AG04450 (cell line): ENCODE results near the gene LCN12. TPM values are rescaled to one million over a fixed set of nuclear protein-coding genes. Genes with fewer than 3 reads are reported as not detected.

ENCODE experiments used
- CTCF ChIA-PET: fragments of 300-600, 350-600 bp; formaldehyde crosslinking; extraction: SDS; loops from one replicate; lab custom pipeline; 2022; ENCODE audit warnings: antibody characterized with exemption, inconsistent platforms; lab: Charles Lee
- POLR2A ChIA-PET: fragments of 350-600 bp; formaldehyde crosslinking; extraction: SDS; loops from one replicate; lab custom pipeline; 2021; ENCODE audit warnings: antibody characterized with exemption, inconsistent platforms; lab: Yijun Ruan, JAX
- DNase-seq: peaks from one replicate; pipeline ENCODE4 v3.0.0-alpha.2; 2011; ENCODE audit warnings: low read depth, low spot score
- H3K27ac ChIP-seq: one replicate; pipeline ENCODE4 v1.5.1; 2012; ENCODE audit warnings: low read depth, low read length, control low read depth
- H3K27me3 ChIP-seq: one replicate; pipeline ENCODE4 v1.6.0; 2012; ENCODE audit warnings: low read length; ENCODE audit not compliant: control insufficient read depth, insufficient read depth
- H3K4me3 ChIP-seq: 2 replicates; pipeline ENCODE4 v1.5.1; 2011; ENCODE audit warnings: mild to moderate bottlenecking, low read depth, low read length, control low read depth
- H3K9me3 ChIP-seq: 2 replicates; pipeline ENCODE4 v1.5.1; 2012; ENCODE audit warnings: low read length; ENCODE audit not compliant: control insufficient read depth, insufficient read depth
- polyA plus RNA-seq: library from polyadenylated mRNA; depleted of rRNA; stranded (reverse); fragments of >200 nt; gene quantifications from 2 replicates; pipeline ENCODE4 v1.2.3, GENCODE V29; 2011
- TF ChIP-seq, protein P1 (sequence below): IDR thresholded peaks from 2 replicates; pipeline ENCODE4 v1.5.1; 2011; ENCODE audit warnings: low read depth, low read length, control low read depth, inconsistent platforms

LCN12 gene
- polyA plus RNA-seq, 1 experiment, result not detected

DNA sequence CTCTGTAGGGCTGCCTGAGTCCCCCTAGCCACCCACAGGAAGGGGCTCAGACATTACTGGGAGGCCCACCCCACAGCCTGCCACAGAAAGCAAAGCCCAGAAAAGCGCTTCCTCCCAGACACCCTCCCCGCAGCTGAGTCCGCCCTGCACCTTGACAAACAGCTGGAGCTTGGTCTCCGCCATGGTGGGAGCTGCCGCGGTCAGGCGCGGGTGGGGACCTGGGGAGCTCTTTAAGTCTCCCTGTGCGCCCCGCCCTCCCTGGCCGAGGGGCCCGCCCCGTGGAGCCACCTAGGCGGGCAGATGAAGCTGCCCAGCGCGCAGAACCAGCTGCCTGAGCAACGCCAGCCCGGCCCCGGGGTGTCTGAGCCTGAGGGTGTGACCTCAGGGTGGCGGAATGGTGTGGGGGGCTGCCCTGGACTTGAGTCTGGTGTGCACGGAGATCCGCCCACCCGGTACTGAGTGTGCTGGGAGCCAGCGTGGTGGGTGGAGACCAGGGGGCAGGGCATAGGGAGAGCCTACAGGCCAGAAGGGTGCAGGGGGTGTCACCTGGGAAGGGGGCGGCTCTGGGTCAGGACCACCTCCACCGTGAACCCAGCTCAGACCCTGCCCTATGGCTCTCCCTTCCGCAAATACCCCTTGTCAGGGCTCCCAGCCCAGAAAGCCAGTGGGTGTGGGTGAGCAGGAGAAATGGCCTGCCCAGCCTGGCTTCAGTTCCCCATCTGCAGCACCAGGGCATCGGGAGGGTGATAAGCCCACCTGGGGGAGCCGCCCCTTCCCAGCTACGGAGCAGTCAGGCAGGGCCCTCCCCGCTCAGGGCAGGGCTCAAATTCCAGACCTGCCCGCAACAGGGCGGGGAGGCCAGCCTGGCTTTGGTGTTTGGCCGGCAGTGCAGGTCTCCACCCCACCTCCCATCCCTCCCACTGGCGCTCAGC is 44.6 kb downstream of the LCN12 start, which contains the start of gene CLIC3:
TSS of gene CLIC3 (minus strand) at position 208 of the 932 bp plus-strand sequence. CDS start at position 183, 25 bp downstream.
- Histone ChIP-seq H3K27ac (peak within 1 kb of the TSS; percentile 31), H3K9me3 (no peaks in the 10 kb centered on the region; the same call in 1 of the 2 replicates), H3K4me3 (no peak within 1 kb of the TSS), H3K27me3 (no peaks in the 10 kb centered on the region)
- TF ChIP-seq, protein P1, sequence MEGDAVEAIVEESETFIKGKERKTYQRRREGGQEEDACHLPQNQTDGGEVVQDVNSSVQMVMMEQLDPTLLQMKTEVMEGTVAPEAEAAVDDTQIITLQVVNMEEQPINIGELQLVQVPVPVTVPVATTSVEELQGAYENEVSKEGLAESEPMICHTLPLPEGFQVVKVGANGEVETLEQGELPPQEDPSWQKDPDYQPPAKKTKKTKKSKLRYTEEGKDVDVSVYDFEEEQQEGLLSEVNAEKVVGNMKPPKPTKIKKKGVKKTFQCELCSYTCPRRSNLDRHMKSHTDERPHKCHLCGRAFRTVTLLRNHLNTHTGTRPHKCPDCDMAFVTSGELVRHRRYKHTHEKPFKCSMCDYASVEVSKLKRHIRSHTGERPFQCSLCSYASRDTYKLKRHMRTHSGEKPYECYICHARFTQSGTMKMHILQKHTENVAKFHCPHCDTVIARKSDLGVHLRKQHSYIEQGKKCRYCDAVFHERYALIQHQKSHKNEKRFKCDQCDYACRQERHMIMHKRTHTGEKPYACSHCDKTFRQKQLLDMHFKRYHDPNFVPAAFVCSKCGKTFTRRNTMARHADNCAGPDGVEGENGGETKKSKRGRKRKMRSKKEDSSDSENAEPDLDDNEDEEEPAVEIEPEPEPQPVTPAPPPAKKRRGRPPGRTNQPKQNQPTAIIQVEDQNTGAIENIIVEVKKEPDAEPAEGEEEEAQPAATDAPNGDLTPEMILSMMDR, result no peak
- DNase-seq, result no peak
- ChIA-PET POLR2A (no interaction called here), CTCF (interaction anchor here (0.6 to 1.5 kb wide), 3 partner anchors 28 to 39 kb away, joined by 4 to 9 read pairs (median 5); no protein-coding TSS in a partner anchor)

DNA sequence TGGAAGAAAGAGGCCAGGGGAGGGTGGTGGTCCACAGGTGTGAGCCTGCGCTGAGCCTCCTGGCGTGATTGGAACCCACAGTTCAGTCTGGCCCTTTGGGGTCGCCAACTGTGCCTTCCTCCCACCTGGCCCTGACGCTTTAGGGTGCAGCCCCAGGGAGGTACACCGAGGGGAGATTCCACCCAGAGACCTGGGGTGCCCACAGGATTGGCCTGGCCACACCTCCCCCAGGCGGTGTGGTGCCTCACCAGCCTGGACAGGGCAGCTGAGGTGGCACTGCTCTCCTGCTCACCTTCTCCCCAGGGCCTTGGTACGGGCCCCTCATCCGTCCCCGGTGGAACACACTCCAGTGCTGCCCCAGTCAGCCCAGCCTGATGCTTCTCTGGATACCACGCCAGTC is 45.3 kb downstream of the LCN12 start:
- DNase-seq, result no peak
- peaks cover 3% of the 10 kb centered on the region for H3K27me3 ChIP-seq
- H3K9me3 ChIP-seq, result no peaks in the 10 kb centered on the region; the same call in 1 of the 2 replicates
- no peak overlapping the region for H3K4me3 ChIP-seq
- TF ChIP-seq, protein P1, result no peak
- ChIA-PET POLR2A (no interaction called here), CTCF (no interaction called here)
- no peak overlapping the region for H3K27ac ChIP-seq

DNA sequence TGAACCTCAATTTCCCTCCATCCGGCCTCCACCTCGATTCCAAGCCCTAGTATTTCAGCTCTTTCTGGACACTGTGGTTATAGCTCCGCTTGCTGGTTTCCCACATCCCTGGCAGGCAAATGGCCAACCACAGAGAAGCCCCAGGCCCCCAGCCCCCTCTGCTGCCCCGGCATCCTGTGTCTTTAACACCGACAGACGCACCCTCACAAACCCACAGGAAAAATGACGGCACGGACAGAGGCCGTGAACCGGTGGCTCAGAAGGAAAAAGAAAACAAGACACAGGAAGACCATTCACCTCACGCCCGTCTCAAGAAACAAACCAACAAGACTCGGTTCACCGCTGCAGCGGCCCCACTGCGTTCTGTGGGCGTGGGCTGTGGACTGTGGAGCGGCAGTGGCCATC is 45.8 kb downstream of the LCN12 start:
- no peak for DNase-seq
- Histone ChIP-seq H3K27me3 (peaks cover 4% of the 10 kb centered on the region), H3K4me3 (no peak overlapping the region), H3K9me3 (no peaks in the 10 kb centered on the region; the same call in 1 of the 2 replicates), H3K27ac (no peak overlapping the region)
- ChIA-PET POLR2A (no interaction called here), CTCF (no interaction called here)
- TF ChIP-seq, protein P1, result no peak

DNA sequence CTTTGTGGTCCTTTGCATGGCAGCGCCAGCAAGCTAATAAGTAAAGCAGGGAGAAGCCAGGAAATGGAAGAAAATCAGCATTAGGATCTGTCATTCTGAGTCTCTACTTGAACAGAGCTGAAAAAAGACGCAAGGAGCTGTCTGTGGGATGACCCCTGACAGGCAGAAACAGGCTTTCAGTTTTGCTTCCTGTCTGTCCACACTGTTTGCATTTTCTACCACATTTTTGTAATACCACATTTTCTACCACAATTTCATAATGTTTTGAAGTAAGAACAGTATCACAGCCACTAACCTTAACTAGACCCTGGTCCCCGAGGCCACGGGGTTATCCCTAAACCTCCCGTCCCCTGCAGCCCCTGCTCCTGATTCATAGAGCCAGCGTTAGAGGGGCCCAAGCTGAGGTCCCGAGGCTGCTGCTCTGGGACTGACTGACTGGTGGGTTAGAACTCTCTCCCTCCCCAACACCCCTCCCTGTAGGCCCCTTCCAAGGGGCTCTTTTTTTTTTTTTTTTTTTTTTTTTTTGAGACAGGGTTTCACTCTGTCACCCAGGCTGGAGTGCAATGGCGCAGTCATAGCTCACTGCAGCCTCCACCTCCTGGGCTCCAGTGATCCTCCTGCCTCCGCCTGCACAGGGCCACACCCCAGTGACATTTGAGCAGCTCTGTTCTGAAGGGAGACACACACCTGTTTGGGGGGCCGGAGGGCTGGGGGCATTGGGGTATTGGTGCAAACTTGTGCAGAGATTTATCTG is 48.3 kb downstream of the LCN12 start:
- H3K27ac ChIP-seq, result no peak overlapping the region
- peak; percentile 47 for DNase-seq
- POLR2A ChIA-PET, result interaction anchor here (1.5 kb wide), 1 partner anchor 9 kb away, joined by 4 read pairs; no protein-coding TSS in a partner anchor
- peaks cover 2% of the 10 kb centered on the region; the same call in 1 of the 2 replicates for H3K9me3 ChIP-seq
- peaks cover 5% of the 10 kb centered on the region for H3K27me3 ChIP-seq
- CTCF ChIA-PET, result interaction anchor here (0.6 to 3.1 kb wide), 8 partner anchors 29 to 158 kb away, joined by 3 to 13 read pairs (median 3); partner anchors contain the start of gene AJM1
- H3K4me3 ChIP-seq, result no peak overlapping the region
- TF ChIP-seq, protein P1, result no peak
